HUES6 (cell line): ENCODE results near the gene SLFN12L.
"Not testable (repeated sequence)": the region's sequence is repeated elsewhere in the genome, so short reads cannot be mapped to it uniquely, and the experiment has no call there.

Experiments
- H3K27ac ChIP-seq: 2 replicates; pipeline ENCODE4 v1.7.0; 2013; ENCODE audit warnings: low read depth, mild to moderate bottlenecking, low read length, inconsistent platforms
- H3K27me3 ChIP-seq: 2 replicates; pipeline ENCODE4 v1.6.1; 2013; ENCODE audit warnings: low read length; ENCODE audit not compliant: control insufficient read depth, insufficient read depth
- H3K36me3 ChIP-seq: 2 replicates; pipeline ENCODE4 v1.6.1; 2013; ENCODE audit warnings: low read length; ENCODE audit not compliant: control insufficient read depth, insufficient read depth
- H3K4me1 ChIP-seq: 2 replicates; pipeline ENCODE4 v1.6.1; 2013; ENCODE audit warnings: low read length; ENCODE audit not compliant: control insufficient read depth, insufficient read depth
- H3K4me3 ChIP-seq: 2 replicates; pipeline ENCODE4 v1.5.1; 2013; ENCODE audit warnings: low read depth, low read length
- H3K9ac ChIP-seq: one replicate; pipeline ENCODE4 v1.6.1; 2013; ENCODE audit warnings: mild to moderate bottlenecking, low read length
- H3K9me3 ChIP-seq: 2 replicates; pipeline ENCODE4 v1.6.1; 2013; ENCODE audit warnings: low read depth, low read length; ENCODE audit not compliant: control insufficient read depth, insufficient read depth

SLFN12L gene

GRCh38 chr17:35460354-35460851, 77.1 kb downstream of the SLFN12L start:
- H3K9me3 ChIP-seq, result 0 out of 2 replicates have a peak, but pooled peaks cover 4% of the 10 kb centered on the region
- peaks cover 54% of the 10 kb centered on the region for H3K27me3 ChIP-seq
- no peak overlapping the region for H3K27ac ChIP-seq
- no peak overlapping the region for H3K9ac ChIP-seq
- no peaks in the 10 kb centered on the region for H3K36me3 ChIP-seq
- peak overlapping the region; percentile 41 for H3K4me3 ChIP-seq
- H3K4me1 ChIP-seq, result 0 out of 2 replicates have a peak, but pooled peaks cover 3% of the 10 kb centered on the region

GRCh38 chr17:35454035-35454434, 83.4 kb downstream of the SLFN12L start:
- not testable (repeated sequence) for H3K9ac ChIP-seq, H3K9me3 ChIP-seq, H3K4me3 ChIP-seq, H3K27ac ChIP-seq, H3K36me3 ChIP-seq, H3K4me1 ChIP-seq
- peaks cover 62% of the 10 kb centered on the region for H3K27me3 ChIP-seq

GRCh38 chr17:35453171-35453570, 84.3 kb downstream of the SLFN12L start:
- Histone ChIP-seq H3K4me1 (no peaks in the 10 kb centered on the region), H3K9me3 (no peaks in the 10 kb centered on the region), H3K27ac (no peak overlapping the region), H3K36me3 (no peaks in the 10 kb centered on the region), H3K27me3 (peaks cover 57% of the 10 kb centered on the region), H3K9ac (no peak overlapping the region), H3K4me3 (no peak overlapping the region)

GRCh38 chr17:35449371-35449931, 88.0 kb downstream of the SLFN12L start:
- H3K9me3 ChIP-seq, result no peaks in the 10 kb centered on the region
- H3K4me3 ChIP-seq, result peak overlapping the region; percentile 65
- H3K27me3 ChIP-seq, result peaks cover 49% of the 10 kb centered on the region
- H3K4me1 ChIP-seq, result peaks cover 9% of the 10 kb centered on the region
- H3K36me3 ChIP-seq, result no peaks in the 10 kb centered on the region
- no peak overlapping the region for H3K9ac ChIP-seq
- no peak overlapping the region for H3K27ac ChIP-seq

GRCh38 chr17:35448899-35449227, 88.6 kb downstream of the SLFN12L start:
- H3K27ac ChIP-seq, result no peak overlapping the region
- H3K27me3 ChIP-seq, result peaks cover 43% of the 10 kb centered on the region
- H3K9ac ChIP-seq, result no peak overlapping the region
- H3K4me3 ChIP-seq, result peak overlapping the region; percentile 65
- no peaks in the 10 kb centered on the region for H3K9me3 ChIP-seq
- peaks cover 9% of the 10 kb centered on the region for H3K4me1 ChIP-seq
- H3K36me3 ChIP-seq, result no peaks in the 10 kb centered on the region

- Histone ChIP-seq H3K36me3 (peaks cover 2% of the 10 kb centered on the region; the same call in 1 of the 2 replicates), H3K4me3 (peak within 1 kb of the TSS; percentile 65), H3K9ac (peak within 1 kb of the TSS; percentile 75), H3K9me3 (no peaks in the 10 kb centered on the region), H3K27ac (peak within 1 kb of the TSS; percentile 66; the same call in 1 of the 2 replicates), H3K4me1 (peaks cover 9% of the 10 kb centered on the region), H3K27me3 (peaks cover 40% of the 10 kb centered on the region)
Measured at GRCh38 chr17:35448214-35448898, 89.1 kb downstream of the SLFN12L start, which contains the start of gene SLFN13. TSS of gene SLFN13 (minus strand) at chr17:35448766. CDS start at chr17:35445680, 3,086 bp downstream.

GRCh38 chr17:35447499-35447898, 90.0 kb downstream of the SLFN12L start:
- Histone ChIP-seq H3K27ac (no peak overlapping the region), H3K9me3 (no peaks in the 10 kb centered on the region), H3K4me1 (peaks cover 9% of the 10 kb centered on the region), H3K4me3 (peak overlapping the region; percentile 65), H3K36me3 (peaks cover 4% of the 10 kb centered on the region; the same call in 1 of the 2 replicates), H3K9ac (peak overlapping the region; percentile 34), H3K27me3 (peaks cover 32% of the 10 kb centered on the region)

GRCh38 chr17:35438433-35438832, 99.0 kb downstream of the SLFN12L start:
- Histone ChIP-seq H3K9ac (no peak overlapping the region), H3K27me3 (peaks cover 10% of the 10 kb centered on the region; the same call in 1 of the 2 replicates), H3K9me3 (no peaks in the 10 kb centered on the region), H3K27ac (no peak overlapping the region), H3K4me1 (peaks cover 21% of the 10 kb centered on the region), H3K4me3 (no peak overlapping the region), H3K36me3 (peaks cover 3% of the 10 kb centered on the region; the same call in 1 of the 2 replicates)

GRCh38 chr17:35433075-35433894, 104.2 kb downstream of the SLFN12L start:
- Histone ChIP-seq H3K4me1 (peaks cover 49% of the 10 kb centered on the region), H3K36me3 (peaks cover 3% of the 10 kb centered on the region; the same call in 1 of the 2 replicates), H3K27ac (peak overlapping the region; percentile 96), H3K9me3 (no peaks in the 10 kb centered on the region), H3K9ac (peak overlapping the region; percentile 96), H3K27me3 (peaks cover 10% of the 10 kb centered on the region; the same call in 1 of the 2 replicates), H3K4me3 (peak overlapping the region; percentile 71)

GRCh38 chr17:35432176-35433074, 105.1 kb downstream of the SLFN12L start, which contains the start of gene SLFN12:
TSS of gene SLFN12 (minus strand) at chr17:35432500. CDS start at chr17:35423028, 9,472 bp downstream.
- Histone ChIP-seq H3K9ac (peak within 1 kb of the TSS; percentile 96), H3K4me3 (peak within 1 kb of the TSS; percentile 71), H3K27ac (peak within 1 kb of the TSS; percentile 96), H3K27me3 (peaks cover 10% of the 10 kb centered on the region; the same call in 1 of the 2 replicates), H3K36me3 (peaks cover 3% of the 10 kb centered on the region; the same call in 1 of the 2 replicates), H3K9me3 (no peaks in the 10 kb centered on the region), H3K4me1 (peaks cover 49% of the 10 kb centered on the region)
